PC-3 (cell line): ENCODE measurements around the gene ARHGAP12.

Experiments used
- EZH2 ChIP-seq: fragments of 300-600 bp; sonication (generic); IDR thresholded peaks from one replicate; pipeline ENCODE4 v1.6.1; 2017; ENCODE audit warnings: antibody characterized with exemption, mild to moderate bottlenecking, low read length; ENCODE audit not compliant: unreplicated experiment
- EZH2phosphoT487 ChIP-seq: fragments of 300-600 bp; sonication (generic); IDR thresholded peaks from 2 replicates; pipeline ENCODE4 v1.6.1; 2018; ENCODE audit warnings: mild to moderate bottlenecking, antibody characterized with exemption, low read length, borderline replicate concordance
- TF ChIP-seq, protein P1 (sequence below): fragments of 300-600 bp; sonication (generic); conservative IDR thresholded peaks from 2 replicates; pipeline ENCODE4 v1.5.1; 2017; ENCODE audit warnings: antibody characterized with exemption, low read depth, mild to moderate bottlenecking, low read length

DNA sequence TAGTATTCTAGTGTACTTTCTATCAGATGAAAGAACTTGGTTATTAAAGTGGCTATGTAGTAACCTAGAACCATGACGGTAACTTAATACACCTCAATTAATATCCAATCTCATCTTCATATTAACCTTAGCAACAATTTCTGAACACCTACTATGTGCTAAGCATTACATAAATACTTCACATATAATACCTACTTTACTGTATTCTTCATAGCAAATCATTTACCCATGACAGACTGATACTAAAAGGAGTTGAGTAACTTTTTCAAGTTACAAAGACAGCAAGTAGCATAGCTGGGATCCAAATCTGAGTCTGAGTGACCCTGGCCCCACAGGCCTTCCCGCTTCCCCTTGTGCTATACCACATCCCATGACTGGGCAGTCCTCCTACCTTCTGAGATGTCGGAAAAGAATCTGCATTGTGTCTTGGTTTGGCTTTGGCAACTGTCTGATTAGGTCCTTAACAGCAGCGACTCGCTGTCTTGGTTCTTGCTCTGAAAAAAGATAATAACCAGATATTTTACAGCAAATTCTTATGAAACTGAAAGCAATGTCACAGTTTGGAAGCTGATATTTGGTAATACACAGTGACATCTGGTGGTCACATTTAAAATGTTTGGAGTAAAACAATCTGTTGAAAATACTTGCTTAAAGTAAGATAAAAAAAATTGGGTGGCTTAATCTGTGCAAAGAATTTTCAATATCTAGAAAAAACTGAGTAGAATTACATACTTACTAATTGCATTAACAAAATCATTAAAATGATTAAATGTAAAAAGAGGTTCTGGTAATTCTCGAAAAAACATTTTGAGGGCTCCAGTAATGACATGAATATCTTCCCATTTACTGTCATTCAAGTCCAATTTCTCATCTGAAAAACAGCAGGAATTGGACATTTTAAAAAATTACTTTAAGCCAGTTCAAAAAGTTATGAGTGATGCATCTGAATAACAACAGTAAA lies 120.1 kb downstream of the ARHGAP12 start:
- TF ChIP-seq, protein P1, sequence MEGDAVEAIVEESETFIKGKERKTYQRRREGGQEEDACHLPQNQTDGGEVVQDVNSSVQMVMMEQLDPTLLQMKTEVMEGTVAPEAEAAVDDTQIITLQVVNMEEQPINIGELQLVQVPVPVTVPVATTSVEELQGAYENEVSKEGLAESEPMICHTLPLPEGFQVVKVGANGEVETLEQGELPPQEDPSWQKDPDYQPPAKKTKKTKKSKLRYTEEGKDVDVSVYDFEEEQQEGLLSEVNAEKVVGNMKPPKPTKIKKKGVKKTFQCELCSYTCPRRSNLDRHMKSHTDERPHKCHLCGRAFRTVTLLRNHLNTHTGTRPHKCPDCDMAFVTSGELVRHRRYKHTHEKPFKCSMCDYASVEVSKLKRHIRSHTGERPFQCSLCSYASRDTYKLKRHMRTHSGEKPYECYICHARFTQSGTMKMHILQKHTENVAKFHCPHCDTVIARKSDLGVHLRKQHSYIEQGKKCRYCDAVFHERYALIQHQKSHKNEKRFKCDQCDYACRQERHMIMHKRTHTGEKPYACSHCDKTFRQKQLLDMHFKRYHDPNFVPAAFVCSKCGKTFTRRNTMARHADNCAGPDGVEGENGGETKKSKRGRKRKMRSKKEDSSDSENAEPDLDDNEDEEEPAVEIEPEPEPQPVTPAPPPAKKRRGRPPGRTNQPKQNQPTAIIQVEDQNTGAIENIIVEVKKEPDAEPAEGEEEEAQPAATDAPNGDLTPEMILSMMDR, result peak; percentile 71
- no peak for TF ChIP-seq EZH2phosphoT487
- TF ChIP-seq EZH2, result no peak
